Measurements from ENCODE around the gene RUBCNL. TPM values are rescaled to one million over a fixed set of nuclear protein-coding genes. Genes with fewer than 3 reads are reported as not detected.

RUBCNL gene
- total RNA-seq, 1 experiment from 2014 or later: not detected

- POLR2A ChIA-PET (ENCODE audit: unreplicated experiment): no interaction called here
- H3K27me3 ChIP-seq (ENCODE audit: low read length): no peaks in the 10 kb centered on the region
- no peaks in the 10 kb centered on the region for H3F3A ChIP-seq (ENCODE audit: low read length, unreplicated experiment)
- H2AFZ ChIP-seq (ENCODE audit: low read length): no peak overlapping the region
- H3K9me3 ChIP-seq (ENCODE audit: low read length): no peaks in the 10 kb centered on the region
- no peak overlapping the region for H3K4me3 ChIP-seq (ENCODE audit: low read length)
- no peaks in the 10 kb centered on the region for H3K79me2 ChIP-seq (ENCODE audit: low read length)
- DNase-seq (peak; percentile 56), ATAC-seq (peak; percentile 51; the same call in 1 of the 2 replicates)
- peak overlapping the region; percentile 47 for H3K27ac ChIP-seq (ENCODE audit: low read length)
- no peaks in the 10 kb centered on the region for H4K20me1 ChIP-seq (ENCODE audit: low read length)
- peaks cover 13% of the 10 kb centered on the region for H3K4me1 ChIP-seq (ENCODE audit: insufficient read depth, low read length)
- no peaks in the 10 kb centered on the region for H3K36me3 ChIP-seq (ENCODE audit: low read depth, low read length)
- no peaks in the 10 kb centered on the region for H3K9me2 ChIP-seq (replicated peaks; ENCODE audit: low read length)
- H3K9ac ChIP-seq (ENCODE audit: low read length): no peak overlapping the region
- no peak overlapping the region for H3K4me2 ChIP-seq (ENCODE audit: low read length)
- no TSS peak for BruUV-seq (replicated peaks)
- CTCF ChIA-PET: no interaction called here
- TF ChIP-seq EZH2 (IDR thresholded peaks at IDR 0.05; ENCODE audit: low read length, unreplicated experiment): no peak
- TF ChIP-seq EZH2phosphoT487 (IDR thresholded peaks at IDR 0.05; ENCODE audit: borderline replicate concordance, low read length): no peak
- no peak for TF ChIP-seq CTCF (conservative IDR thresholded peaks at IDR 0.05; ENCODE audit: low read depth, low read length)
- intact Hi-C loops (cut with micrococcal nuclease): no loop called here
These were observed 45.8 kb downstream of the RUBCNL start for GRCh38 chr13:46341112-46341711.

GRCh38 chr13:46340631-46341111 lies 46.4 kb downstream of the RUBCNL start:
- Histone ChIP-seq H3K4me1 (ENCODE audit: insufficient read depth, low read length) (peaks cover 13% of the 10 kb centered on the region), H3K79me2 (ENCODE audit: low read length) (no peaks in the 10 kb centered on the region), H3F3A (ENCODE audit: low read length, unreplicated experiment) (no peaks in the 10 kb centered on the region), H3K9me3 (ENCODE audit: low read length) (no peaks in the 10 kb centered on the region), H3K4me2 (ENCODE audit: low read length) (no peak overlapping the region), H3K36me3 (ENCODE audit: low read depth, low read length) (no peaks in the 10 kb centered on the region), H3K27me3 (ENCODE audit: low read length) (no peaks in the 10 kb centered on the region), H3K27ac (ENCODE audit: low read length) (peak overlapping the region; percentile 20; the same call in 1 of the 2 replicates), H4K20me1 (ENCODE audit: low read length) (no peaks in the 10 kb centered on the region), H3K9me2 (replicated peaks; ENCODE audit: low read length) (no peaks in the 10 kb centered on the region), H3K9ac (ENCODE audit: low read length) (no peak overlapping the region), H3K4me3 (ENCODE audit: low read length) (no peak overlapping the region), H2AFZ (ENCODE audit: low read length) (no peak overlapping the region)
- TF ChIP-seq EZH2 (IDR thresholded peaks at IDR 0.05; ENCODE audit: low read length, unreplicated experiment) (no peak), CTCF (conservative IDR thresholded peaks at IDR 0.05; ENCODE audit: low read depth, low read length) (no peak), EZH2phosphoT487 (IDR thresholded peaks at IDR 0.05; ENCODE audit: borderline replicate concordance, low read length) (no peak)
- intact Hi-C loops (cut with micrococcal nuclease): no loop called here
- DNase-seq (no peak), ATAC-seq (no peak)
- POLR2A ChIA-PET (ENCODE audit: unreplicated experiment): no interaction called here
- CTCF ChIA-PET: no interaction called here
- BruUV-seq (replicated peaks): no TSS peak

- no peaks in the 10 kb centered on the region for H3K9me2 ChIP-seq (replicated peaks; ENCODE audit: low read length)
- TF ChIP-seq EZH2 (IDR thresholded peaks at IDR 0.05; ENCODE audit: low read length, unreplicated experiment) (no peak), CTCF (conservative IDR thresholded peaks at IDR 0.05; ENCODE audit: low read depth, low read length) (no peak), EZH2phosphoT487 (IDR thresholded peaks at IDR 0.05; ENCODE audit: borderline replicate concordance, low read length) (no peak)
- ChIA-PET POLR2A (ENCODE audit: unreplicated experiment) (no interaction called here), CTCF (no interaction called here)
- no peak overlapping the region for H2AFZ ChIP-seq (ENCODE audit: low read length)
- intact Hi-C loops (cut with micrococcal nuclease): no loop called here
- no peak for ATAC-seq
- no peak for DNase-seq
- no peak overlapping the region for H3K27ac ChIP-seq (ENCODE audit: low read length)
- H3K36me3 ChIP-seq (ENCODE audit: low read depth, low read length): no peaks in the 10 kb centered on the region
- no peaks in the 10 kb centered on the region for H3F3A ChIP-seq (ENCODE audit: low read length, unreplicated experiment)
- H3K27me3 ChIP-seq (ENCODE audit: low read length): no peaks in the 10 kb centered on the region
- BruUV-seq (replicated peaks): no TSS peak
- no peaks in the 10 kb centered on the region for H4K20me1 ChIP-seq (ENCODE audit: low read length)
- H3K9me3 ChIP-seq (ENCODE audit: low read length): no peaks in the 10 kb centered on the region
- no peak overlapping the region for H3K4me2 ChIP-seq (ENCODE audit: low read length)
- peaks cover 13% of the 10 kb centered on the region for H3K4me1 ChIP-seq (ENCODE audit: insufficient read depth, low read length)
- H3K4me3 ChIP-seq (ENCODE audit: low read length): no peak overlapping the region
- H3K9ac ChIP-seq (ENCODE audit: low read length): no peak overlapping the region
- no peaks in the 10 kb centered on the region for H3K79me2 ChIP-seq (ENCODE audit: low read length)
These were observed 47.0 kb downstream of the RUBCNL start for GRCh38 chr13:46340011-46340410.

Data from PC-3 (cell line).